SK-N-DZ (cell line): Measurements from ENCODE around the gene PLA2G4B.
"Not testable (repeated sequence)": the region's sequence is repeated elsewhere in the genome, so short reads cannot be mapped to it uniquely, and the experiment has no call there.

ENCODE experiments used
- DNase-seq: peaks from one replicate; pipeline ENCODE4 v3.0.0-alpha.2; 2015; ENCODE audit warnings: low spot score

The PLA2G4B gene

DNA sequence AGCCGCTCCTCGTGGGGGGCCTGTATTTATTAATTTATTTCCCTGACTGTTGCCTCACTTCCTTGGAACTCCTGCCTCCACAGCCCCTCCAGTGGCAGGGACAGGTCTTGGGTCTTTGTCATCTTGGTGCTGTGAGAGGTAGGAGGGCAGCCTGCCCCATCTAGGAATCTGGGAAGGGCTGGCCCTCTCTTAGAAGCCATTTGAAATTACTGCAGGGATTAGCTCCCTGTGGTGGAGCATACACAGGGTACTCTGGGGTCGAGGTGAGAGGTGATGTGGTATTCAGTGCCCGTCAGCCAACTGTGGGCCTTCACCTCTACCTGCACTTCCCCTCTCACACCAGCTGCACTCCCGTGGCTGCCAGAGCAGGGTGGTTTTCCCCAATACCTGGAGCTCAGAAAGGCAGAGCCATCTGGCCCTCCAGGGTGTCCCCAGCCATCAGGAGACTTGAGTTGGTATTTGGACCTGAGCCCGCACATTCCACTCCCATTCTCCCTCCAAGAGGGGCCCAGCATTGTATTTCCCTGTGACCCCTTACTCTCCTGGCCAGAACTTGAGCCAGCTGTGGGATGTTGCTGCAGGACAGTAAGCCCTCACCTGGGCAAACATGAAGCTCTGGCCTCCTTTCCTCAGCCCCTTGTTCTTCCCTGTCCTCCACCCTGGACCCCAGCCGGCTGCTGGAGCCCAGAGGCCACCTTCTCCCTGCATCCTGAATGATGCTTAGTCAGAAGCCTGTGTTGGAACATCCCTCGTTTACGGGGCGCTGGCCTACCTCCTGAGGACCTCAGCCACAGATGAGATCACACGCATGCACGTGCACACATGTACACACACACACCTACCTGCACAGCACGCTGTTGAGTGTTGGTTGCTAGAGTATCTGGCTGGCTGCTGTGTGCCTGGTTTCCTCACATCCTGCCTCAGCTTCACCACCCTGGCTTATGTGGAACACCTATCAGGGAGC is 12.8 kb upstream of the PLA2G4B start:
- no peak for DNase-seq

DNA sequence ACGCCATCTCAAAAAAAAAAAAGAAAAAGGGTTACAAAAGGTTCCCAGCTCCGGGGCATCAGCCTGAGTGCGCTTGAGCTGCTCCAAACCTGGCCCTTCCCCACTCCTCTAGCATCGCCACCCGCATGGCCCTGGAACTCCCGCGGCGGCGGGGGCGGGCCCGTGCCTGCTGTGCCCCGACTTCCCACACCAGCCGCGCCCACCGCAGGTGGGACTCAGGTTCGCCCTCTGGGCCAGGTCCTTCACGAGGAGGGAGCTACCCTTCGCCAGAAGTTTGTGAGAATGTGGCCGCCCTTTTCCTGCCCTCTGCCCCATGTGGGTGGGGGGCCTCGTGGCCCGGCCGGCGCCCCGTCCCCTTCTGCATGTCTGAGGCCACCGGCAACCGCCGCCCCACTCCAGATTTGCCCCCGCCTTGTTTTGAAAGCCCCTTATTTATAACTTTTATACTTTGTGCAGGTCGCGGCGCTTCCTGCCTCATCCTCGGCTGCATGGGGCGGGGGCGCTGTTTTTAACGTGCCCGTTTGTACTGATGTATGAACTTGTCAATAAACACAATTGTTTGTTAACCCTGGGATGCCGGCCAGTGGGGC is 11.3 kb upstream of the PLA2G4B start:
- DNase-seq = no peak

DNA sequence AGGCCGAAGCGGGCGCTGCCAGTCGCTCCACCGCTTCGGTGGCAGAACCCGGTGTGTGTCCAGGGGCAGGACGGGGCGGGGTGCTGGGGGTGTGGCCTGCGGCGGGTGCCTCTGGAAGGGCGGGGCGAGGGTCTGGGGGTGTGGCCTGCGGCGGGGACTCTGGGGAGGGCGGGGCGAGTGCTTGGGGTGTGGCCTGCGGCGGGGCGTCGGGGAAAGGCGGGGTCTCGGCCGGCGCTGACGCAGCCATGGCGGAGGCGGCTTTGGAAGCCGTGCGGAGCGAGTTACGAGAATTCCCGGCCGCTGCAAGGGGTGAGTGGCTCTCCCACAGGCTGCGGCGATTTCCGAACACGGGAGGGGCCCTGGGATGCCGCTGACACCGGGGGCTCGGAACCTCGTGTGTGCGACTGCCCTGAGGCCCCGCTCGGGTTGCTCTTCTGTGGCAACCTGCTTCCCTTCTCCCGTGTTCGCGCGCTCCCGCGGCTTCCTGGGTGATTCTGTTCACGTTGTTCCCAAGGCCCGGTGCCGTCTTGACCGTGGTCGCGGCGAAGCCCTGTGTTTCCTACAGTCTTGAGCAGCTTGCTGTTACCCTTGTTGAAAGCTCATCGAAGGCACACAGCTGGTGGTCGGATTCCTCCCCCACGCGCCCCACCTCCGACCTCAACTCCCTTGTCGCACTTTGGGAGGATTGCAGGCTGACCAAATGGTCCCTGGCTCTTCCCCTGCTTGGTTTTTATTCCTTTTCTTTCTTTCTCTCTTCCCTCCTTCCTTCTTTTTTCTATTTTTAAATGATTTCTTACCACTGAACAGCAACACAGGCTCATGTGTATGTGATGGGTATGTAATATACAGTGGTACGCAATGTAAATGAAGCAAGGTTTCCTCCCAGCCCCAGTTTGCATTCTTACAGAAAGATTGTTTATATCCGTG is 10.5 kb upstream of the PLA2G4B start, which contains the start of gene JMJD7:
JMJD7 (plus strand) TSS at position 213 of the 927 bp plus-strand sequence; CDS start at position 246, 33 bp downstream.
- DNase-seq = peak; percentile 71

DNA sequence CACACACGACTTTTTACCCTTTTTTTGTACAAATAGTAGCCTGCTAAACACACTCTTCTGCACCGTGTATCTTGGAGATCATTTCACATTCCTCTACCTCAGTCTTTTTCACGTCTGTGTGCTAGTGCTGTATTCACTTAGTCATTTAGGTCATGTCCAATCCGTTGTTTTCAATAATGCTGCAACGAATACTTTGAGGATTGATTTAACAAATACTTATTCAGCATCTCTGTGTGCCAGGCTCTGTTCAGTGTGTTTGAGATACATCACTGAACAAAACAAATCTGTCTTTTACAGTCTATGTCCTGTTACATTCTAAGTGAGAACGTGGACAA is 9.9 kb upstream of the PLA2G4B start:
- no peak for DNase-seq

DNA sequence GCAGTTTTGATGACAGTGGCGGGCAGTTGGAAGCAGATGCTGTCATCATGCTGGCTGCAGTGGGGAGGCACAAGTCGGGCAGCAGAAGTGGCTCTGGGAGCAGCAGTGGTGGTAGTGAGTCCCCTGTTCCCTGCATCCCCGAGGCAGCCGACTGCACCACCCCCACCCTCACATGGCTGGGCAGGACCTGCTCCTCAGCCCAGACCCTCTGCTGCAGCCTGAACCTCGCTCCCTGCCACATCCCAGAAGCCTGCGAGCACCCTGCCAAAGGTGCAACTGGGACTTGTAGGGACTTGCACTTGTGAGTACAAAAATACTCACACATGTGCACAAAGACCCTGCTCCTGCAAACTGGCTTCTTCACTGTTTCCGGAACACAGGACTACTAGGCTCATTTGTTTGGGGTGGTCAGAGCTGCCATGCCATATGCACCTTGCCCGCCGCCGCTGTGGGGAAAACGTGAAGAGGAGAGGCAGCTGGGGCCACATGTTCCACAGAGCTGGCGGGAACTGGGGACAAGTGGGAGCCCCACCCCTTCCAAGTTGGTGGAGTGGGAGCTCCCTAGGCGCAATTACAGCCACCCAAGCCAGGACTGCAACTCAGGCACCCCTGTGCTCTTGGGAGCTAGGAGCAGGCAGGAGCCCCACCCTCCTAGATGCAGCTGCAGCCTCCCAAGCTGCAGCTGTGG is 8.5 kb upstream of the PLA2G4B start:
- DNase-seq = no peak

DNA sequence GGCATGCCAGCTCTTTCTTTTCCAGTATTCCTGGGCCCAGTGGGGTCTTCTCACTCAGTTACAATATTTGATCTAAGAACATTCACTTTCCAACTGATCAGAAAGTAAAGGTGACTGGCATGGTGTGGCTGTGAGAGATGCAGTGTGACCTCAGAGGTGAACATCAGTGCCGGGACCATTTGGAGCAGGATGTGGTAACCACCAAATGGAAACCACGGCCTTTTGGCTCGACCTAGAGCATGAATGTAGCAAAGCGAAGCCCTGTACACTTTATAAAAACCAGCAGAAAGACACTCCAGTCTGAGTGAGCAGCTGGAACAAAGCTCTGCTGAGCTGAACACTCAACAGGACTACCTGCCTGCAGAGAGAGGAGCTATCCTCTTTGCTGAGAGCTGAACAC is 7.4 kb upstream of the PLA2G4B start:
- DNase-seq = not testable (repeated sequence)

DNA sequence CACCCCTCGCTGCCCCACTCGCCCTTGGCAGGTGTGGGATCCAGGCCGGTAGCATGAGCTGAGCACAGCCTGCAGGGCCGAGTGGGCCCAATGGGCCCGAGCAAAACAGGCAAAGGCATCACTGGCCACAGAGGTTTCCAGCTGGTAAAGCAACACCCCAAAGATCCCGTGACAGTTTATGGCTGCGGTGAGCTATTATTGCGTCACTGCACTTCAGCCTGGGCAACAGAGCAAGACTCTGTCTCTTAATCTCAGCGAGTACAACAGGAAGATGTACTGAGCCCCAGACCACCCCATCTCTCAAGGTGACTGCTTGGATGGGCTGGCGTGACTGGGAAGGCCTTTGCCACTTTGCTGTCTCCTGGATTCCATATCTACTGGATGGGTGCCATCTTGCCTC is 6.4 kb upstream of the PLA2G4B start:
- no peak for DNase-seq

DNA sequence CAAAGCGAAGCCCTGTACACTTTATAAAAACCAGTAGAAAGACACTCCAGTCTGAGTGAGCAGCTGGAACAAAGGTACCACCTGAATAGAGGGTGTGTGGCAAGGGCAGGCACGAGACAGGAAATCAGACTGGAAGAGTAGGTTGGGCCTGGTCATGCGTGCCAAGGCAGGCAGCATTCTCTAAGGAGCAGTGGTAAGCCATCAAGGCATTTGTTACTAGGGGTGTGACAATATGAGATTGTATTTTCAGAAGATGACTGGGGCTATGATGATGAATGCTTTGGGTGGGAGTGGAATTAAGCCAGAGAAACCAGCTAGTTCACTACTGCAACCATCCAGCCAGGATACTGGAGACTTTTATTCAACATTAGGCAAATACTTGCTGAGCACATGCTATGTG is 5.8 kb upstream of the PLA2G4B start:
- no peak for DNase-seq

DNA sequence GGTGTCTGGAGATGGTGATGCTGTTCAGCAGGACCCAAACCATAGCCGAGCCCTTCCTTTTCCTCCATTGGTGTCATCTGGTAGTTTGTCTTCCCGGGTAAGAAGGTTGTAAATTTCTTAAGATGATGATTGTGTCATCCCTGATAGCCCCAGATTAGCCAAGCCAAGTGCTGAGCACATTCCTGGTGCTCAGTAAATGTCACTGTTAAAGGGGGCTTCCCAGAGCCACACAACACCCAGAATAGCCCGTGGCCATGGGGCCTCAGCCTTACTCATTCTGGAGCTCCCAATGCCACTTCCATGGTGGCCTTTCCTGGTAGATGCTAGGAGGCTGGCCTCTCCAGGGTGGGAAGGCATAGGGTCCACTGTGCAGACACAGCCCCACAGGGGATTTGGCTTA is 4.6 kb upstream of the PLA2G4B start:
- DNase-seq = no peak

DNA sequence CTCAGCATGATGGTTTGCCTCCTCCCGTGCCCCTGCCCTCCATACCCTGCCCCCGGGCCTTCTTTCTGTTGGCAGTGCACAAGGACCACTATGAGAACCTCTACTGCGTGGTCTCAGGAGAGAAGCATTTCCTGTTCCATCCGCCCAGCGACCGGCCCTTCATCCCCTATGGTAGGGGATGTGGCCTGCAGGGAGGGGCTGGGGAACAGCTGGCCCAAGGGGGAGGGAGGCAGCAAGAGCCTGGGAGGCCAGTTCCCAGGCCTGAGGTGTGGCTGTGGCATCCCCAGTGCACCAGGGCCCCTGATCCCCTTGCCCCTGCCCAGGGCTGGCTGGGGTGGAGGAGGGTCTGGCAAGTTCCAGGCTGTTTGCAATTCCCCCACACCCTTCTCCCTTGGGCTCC is 2.6 kb upstream of the PLA2G4B start:
- no peak for DNase-seq

DNA sequence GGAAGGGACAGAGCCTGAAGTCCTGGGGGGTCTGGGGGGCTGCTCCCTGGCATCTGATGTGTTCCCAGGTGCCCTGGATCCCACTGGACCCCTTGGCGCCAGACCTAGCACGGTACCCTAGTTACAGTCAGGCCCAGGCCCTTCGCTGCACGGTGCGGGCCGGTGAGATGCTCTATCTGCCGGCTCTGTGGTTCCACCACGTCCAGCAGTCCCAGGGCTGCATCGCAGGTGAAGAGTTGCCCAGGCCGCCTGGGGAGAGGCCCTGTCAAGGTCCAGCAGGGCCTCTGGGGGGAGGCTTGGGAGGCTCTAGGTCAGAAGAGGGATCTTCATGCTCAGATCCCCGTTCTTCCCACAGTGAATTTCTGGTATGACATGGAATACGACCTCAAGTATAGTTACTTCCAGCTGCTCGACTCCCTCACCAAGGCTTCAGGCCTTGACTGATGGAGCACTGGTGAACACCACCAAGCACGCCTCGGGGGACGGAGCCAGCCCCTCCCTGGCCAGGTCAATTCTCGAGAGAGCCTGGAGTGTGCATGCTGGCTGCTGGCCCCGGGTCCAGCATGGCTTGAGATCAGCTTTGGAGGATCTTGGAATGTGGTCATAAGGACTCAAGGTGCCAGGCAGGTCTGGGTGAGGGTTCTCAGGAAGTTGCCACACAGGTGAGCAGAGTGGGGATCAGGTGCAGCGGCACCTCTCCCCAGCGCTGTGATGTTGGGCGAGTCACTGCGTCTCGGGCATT is 1.8 kb upstream of the PLA2G4B start:
- DNase-seq = no peak

DNA sequence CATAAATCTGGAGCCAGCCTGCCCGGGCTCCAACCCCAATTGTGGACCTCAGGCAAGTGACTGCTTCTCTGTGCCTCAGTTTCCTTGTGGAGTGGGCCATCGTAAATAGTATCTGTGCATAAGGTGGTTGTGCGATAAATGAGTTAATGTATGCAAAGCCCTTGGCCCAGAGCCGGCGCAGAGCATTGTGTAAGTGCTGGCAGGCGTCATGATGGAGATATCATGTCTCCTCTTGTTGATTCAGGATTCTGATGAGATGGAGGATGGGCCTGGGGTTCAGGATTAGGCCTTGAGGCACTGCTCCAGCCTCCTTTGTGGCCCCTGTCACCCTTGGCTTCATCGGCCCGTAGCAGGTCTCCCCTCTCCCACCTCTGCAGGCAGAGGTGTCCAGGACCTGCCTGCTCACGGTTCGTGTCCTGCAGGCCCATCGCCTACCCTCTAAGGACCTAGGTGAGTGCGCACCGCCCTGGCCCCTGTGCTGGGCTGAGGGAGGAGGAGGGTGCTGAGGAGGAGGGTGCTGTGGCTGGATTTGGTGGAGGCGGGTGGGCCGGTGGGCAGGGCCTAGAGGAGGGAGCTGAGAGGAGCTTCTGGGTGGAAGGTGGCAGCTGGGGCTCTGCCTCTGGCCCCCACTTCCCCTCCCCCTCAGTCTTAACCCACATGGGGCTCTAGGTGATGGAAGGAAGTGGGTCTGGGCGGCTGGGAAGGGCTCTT is 1.3 kb downstream of the PLA2G4B start:
- no peak for DNase-seq

DNA sequence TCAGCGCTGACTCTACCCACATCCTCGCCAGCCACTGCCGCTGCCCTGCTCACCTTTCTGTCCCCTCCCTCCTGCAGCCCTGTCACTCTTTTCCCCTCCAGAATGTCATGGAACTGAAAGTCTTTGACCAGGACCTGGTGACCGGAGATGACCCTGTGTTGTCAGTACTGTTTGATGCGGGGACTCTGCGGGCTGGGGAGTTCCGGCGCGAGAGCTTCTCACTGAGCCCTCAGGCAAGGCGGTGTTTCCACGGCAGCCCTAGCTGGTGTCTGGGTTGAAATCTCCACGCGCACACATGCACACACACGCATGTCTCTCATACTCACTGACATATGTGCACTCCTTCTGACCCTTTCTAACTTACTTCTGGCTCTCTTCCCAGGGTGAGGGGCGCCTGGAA is 2.0 kb downstream of the PLA2G4B start:
- DNase-seq = no peak

DNA sequence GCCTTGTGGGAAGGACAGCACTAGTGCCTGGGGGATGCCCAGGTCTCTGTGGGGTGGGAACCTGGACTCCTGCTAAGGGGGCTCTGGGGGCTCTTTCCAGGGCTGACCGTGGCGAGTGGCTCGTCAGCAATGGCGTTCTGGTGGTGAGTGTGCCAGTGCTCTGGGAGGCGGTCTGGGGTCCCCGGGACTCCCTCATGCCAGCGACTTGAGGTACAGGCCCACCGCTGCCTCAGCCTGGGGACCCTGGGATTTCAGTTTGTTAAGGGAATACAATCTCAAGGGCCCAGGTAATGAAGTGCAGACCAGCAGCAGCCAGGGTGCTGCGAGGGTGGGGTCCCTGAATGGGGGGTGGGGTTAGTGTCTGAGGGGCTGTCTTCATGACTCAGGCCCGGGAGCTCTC is 2.5 kb downstream of the PLA2G4B start:
- DNase-seq = no peak

DNA sequence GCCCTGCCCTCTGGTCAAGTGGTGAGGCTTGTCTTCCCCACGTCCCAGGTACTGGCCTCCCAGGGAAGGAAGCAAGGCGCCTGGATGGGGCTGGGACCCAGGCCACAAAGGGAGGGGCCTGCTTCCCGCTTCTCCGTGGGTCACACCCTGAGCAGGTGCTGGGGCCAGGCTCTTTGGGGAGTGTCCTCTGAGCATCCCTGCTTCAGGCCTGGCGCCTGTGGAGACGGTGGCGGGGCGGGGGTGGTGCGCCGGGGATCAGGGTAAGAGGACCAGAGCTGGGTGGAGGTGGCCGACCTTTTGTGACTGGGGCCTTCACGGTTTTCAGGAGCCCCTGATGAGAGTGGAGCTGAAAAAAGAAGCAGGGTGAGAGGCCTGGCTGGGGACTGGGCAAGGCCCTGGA is 3.6 kb downstream of the PLA2G4B start:
- no peak for DNase-seq

DNA sequence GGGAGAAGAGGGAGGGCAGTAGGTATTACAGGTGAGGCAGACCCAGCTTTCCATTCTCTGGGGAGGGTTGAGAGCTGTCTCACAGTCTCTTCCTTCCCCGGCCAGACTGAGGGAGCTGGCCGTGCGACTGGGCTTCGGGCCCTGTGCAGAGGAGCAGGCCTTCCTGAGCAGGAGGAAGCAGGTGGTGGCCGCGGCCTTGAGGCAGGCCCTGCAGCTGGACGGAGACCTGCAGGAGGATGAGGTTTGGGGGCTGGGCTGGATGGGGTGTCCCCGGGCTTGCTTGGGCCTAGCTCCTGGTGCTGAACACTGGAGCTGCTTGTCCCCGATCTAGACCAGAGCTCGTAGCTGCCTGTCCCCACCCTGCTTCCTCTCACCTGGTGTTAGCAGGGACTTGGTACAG is 4.9 kb downstream of the PLA2G4B start:
- DNase-seq = no peak

DNA sequence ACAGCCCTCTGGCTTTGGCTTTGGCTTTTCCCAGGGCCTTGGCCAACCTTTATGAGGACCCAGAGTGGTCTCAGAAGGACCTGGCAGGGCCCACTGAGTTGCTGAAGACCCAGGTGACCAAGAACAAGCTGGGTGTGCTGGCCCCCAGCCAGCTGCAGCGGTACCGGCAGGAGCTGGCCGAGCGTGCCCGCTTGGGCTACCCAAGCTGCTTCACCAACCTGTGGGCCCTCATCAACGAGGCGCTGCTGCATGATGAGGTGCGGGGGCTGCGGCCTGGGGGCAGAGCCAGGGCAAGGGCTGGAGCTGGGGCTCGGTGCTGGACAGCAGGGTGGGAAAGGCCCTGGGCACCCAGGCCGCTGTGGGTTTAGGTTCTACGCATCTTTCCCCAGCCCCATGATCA is 6.2 kb downstream of the PLA2G4B start:
- DNase-seq = no peak

DNA sequence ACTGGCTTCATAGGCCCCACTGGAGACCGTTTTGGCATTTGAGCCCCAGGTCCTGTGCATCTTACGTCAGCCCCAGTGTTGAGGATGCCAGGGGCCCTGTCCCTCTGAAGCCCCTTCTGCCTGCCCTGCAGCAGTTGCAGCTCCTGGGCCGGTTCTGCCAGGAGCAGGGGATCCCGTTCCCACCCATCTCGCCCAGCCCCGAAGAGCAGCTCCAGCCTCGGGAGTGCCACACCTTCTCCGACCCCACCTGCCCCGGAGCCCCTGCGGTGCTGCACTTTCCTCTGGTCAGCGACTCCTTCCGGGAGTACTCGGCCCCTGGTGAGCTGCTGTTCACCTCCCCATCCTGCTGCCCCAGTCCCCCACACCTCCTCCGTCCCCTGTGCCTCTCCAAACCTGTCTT is 8.6 kb downstream of the PLA2G4B start:
- DNase-seq = no peak

DNA sequence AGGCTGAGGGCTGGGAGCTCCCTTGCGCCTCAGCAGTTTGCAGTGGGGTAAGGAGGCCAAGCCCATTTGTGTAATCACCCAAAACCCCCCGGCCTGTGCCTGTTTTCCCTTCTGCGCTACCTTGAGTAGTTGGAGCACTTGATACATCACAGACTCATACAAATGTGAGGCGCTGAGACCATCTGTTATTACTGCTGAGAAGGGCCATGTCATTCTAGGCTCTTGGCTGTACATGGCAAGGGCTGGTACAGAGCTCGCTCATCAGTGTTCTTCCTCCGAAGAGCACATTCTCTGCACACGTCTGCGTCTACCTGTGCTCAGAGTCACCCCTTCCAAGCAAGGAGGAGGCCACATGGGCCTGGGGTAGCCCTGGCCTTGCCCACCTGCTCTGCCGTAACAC is 9.3 kb downstream of the PLA2G4B start:
- DNase-seq = no peak

DNA sequence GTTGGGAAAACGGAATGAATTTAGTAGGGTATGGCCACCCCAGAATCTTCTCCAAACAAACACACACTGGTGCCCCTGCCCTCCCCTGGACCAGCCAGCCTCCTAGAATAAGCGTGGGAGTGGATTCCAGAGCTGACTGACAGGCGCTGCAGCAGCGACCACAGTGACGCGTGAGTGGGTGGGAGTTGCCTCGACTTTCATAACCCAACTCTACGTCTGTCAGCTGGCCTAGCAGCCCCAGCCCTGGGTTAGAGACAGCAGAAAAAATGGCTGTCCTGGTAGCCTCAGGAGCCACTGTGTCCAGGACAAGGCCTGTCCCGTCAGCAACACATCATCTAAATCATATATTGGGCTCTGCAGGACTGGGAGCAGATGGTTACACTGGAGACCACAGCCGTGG is 10.0 kb downstream of the PLA2G4B start:
- no peak for DNase-seq
